ACHN (cell line): ENCODE data around the gene STMN3.
"Not testable (repeated sequence)": the region's sequence is repeated elsewhere in the genome, so short reads cannot be mapped to it uniquely, and the experiment has no call there.

Experiments used
- DNase-seq: peaks from one replicate; pipeline ENCODE4 v3.0.0-alpha.2; 2015
- in situ Hi-C: cut with HindIII; loops from 2 replicates; pipeline ENCODE4 v1.10.0; 2017; ENCODE audit warnings: low sequenced_read_pairs, low pct_ligation_motif_present, low pct_unique_long_range_greater_than_20kb

Gene STMN3

DNA sequence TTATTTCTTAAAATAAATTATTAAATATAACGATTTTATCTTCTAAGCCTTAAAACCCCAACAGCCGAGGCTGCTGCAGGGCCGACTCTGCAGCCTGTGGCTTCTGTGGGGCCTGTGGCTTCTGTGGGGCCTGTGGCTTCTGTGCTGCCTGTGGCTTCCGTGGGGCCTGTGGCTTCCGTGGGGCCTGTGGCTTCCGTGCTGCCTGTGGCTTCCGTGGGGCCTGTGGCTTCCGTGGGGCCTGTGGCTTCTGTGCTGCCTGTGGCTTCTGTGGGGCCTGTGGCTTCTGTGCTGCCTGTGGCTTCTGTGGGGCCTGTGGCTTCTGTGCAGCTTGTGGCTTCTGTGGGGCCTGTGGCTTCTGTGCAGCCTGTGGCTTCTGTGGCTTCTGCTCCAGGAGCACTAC, 51.5 kb downstream of the STMN3 start:
- DNase-seq, in situ Hi-C loops: not testable (repeated sequence)

- in situ Hi-C loops = loop anchor here (25.0 kb wide), 1 partner anchor 263 kb away; the partner anchor contains the start of genes ABHD16B and TPD52L2
These were observed 53.7 kb downstream of the STMN3 start for GRCh38 chr20:63599396-63600050.

GRCh38 chr20:63598479-63599395, 54.5 kb downstream of the STMN3 start:
- no peak for DNase-seq
- in situ Hi-C loops = loop anchor here (25.0 kb wide), 1 partner anchor 264 kb away; the partner anchor contains the start of genes ABHD16B and TPD52L2

More at GRCh38 chr20:63599396-63600050, 53.7 kb downstream of the STMN3 start:
- no peak for DNase-seq

DNA sequence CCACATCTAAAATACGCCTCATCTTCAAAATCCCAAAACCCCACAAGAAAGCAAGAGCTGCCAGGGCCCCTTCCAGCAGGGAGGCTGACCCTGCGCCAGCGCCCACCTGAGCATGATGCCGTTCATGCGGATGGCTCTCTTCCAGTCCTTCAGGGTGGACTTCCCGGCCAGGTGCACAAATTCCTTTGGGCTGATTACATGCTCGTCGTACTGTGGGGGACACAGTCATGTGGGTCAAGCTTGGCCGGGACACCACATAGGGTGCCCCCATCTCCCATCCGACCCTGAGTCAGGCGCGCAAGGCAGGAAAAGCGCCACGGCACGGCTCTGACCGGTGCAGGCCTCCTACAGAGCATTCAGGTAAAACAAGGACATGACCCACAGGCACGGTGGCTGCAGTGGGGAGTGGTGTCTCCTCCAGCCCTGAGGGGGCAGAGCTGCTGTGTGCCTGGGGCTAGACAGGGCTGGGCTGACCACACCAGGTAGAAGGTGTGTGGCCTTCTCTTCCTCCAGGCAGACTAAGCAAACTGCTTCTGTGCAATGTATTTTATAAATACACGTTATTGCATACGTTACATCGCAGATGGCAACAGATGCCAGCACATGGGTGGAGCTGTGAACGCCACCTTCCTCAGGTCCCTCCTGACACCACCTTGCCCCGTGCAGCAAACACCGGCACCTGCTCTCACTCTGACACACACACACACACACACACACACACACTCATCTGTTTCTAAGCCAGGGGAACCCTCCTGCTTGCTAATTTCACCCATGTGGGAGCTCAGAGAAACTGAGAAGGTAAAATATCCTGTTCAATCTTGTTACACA, 55.4 kb downstream of the STMN3 start:
- in situ Hi-C loops = loop anchor here (25.0 kb wide), 1 partner anchor 264 kb away; the partner anchor contains the start of genes ABHD16B and TPD52L2

DNA sequence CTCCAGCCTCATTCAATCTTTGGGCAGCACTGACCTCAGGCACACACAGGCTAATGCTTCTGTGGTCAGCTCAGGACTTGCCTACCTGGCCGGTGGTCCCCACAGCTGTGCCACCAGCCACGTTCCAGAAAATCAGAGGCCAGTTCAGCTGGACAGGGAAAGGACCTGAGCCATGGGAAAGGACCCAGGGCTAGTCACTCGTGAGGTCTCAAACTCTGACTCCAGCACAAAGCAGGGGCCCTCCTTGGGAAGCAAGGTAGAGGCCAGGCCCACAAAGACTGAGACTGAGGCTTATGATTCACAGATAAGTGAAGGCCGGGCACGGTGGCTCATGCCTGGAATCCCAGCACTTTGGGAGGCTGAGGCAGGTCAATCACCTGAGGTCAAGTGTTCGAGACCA, 56.8 kb downstream of the STMN3 start:
- DNase-seq = no peak
- in situ Hi-C loops = loop anchor here (25.0 kb wide), 1 partner anchor 266 kb away; the partner anchor contains the start of genes ABHD16B and TPD52L2

More for the DNA sequence above, 55.4 kb downstream of the STMN3 start:
- DNase-seq = no peak

- in situ Hi-C loops = loop anchor here (25.0 kb wide), 1 partner anchor 267 kb away; the partner anchor contains the start of genes ABHD16B and TPD52L2
- no peak for DNase-seq
These were observed 57.7 kb downstream of the STMN3 start for GRCh38 chr20:63595416-63596127.

- no peak for DNase-seq
- in situ Hi-C loops = loop anchor here (25.0 kb wide), 1 partner anchor 268 kb away; the partner anchor contains the start of genes ABHD16B and TPD52L2
These were observed 59.1 kb downstream of the STMN3 start for GRCh38 chr20:63594043-63594561.

GRCh38 chr20:63592661-63593060, 60.6 kb downstream of the STMN3 start:
- in situ Hi-C loops = loop anchor here (25.0 kb wide), 1 partner anchor 270 kb away; the partner anchor contains the start of genes ABHD16B and TPD52L2
- no peak for DNase-seq

- in situ Hi-C loops = loop anchor here (25.0 kb wide), 1 partner anchor 270 kb away; the partner anchor contains the start of genes ABHD16B and TPD52L2
- DNase-seq = no peak
These were observed 61.4 kb downstream of the STMN3 start for GRCh38 chr20:63591786-63592355.

- DNase-seq = no peak
- in situ Hi-C loops = loop anchor here (25.0 kb wide), 1 partner anchor 271 kb away; the partner anchor contains the start of genes ABHD16B and TPD52L2
These were observed 62.1 kb downstream of the STMN3 start for GRCh38 chr20:63591147-63591533.

- in situ Hi-C loops = loop anchor here (25.0 kb wide), 1 partner anchor 272 kb away; the partner anchor contains the start of genes ABHD16B and TPD52L2
- no peak for DNase-seq
These were observed 62.7 kb downstream of the STMN3 start for GRCh38 chr20:63590218-63591146.
